IMR-90 (cell line): ENCODE data around the gene CLK3.

Experiments
- CEBPB ChIP-seq: IDR thresholded peaks from 2 replicates; pipeline ENCODE4 v1.6.1; 2012; ENCODE audit warnings: low read depth, low read length, improper control_type of control experiment
- CTCF ChIP-seq: conservative IDR thresholded peaks from 2 replicates; pipeline ENCODE4 v1.5.1; 2012; ENCODE audit warnings: mild to moderate bottlenecking, low read depth, low read length, improper control_type of control experiment
- MAFK ChIP-seq: IDR thresholded peaks from 2 replicates; pipeline ENCODE4 v1.6.1; 2012; ENCODE audit warnings: low read depth, low read length, improper control_type of control experiment
- POLR2A ChIP-seq: IDR thresholded peaks from 2 replicates; pipeline ENCODE4 v1.6.1; 2012; ENCODE audit warnings: mild to moderate bottlenecking, low read depth, low read length
- RAD21 ChIP-seq: IDR thresholded peaks from 2 replicates; pipeline ENCODE4 v1.6.1; 2012; ENCODE audit warnings: low read length, improper control_type of control experiment
- USF2 ChIP-seq: fragments of 150-350 bp; IDR thresholded peaks from 2 replicates; pipeline ENCODE4 v1.6.1; 2017; ENCODE audit warnings: mild to moderate bottlenecking, antibody characterized with exemption, low read length, low read depth

- TF ChIP-seq CTCF (no peak), RAD21 (no peak), MAFK (no peak), CEBPB (no peak), USF2 (no peak), POLR2A (no peak)
Observed at GRCh38 chr15:74631408-74631807, 15.8 kb downstream of the CLK3 start.
